ENCODE results near the gene ARHGAP29. TPM values are rescaled to one million over a fixed set of nuclear protein-coding genes. Genes with fewer than 3 reads are reported as not detected.

The ARHGAP29 gene
- polyA plus RNA-seq, 1 donor (not counting 4 experiments of a cell fraction or from before 2014, with no cell fraction given), result 79.7 TPM

- H2AFZ ChIP-seq (ENCODE audit: control insufficient read depth, low read length), result no peak overlapping the region
- no peaks in the 10 kb centered on the region for H3K36me3 ChIP-seq (ENCODE audit: control insufficient read depth in 2 of 2, extremely low read depth in 1 of 2, insufficient read depth in 2 of 2, low read length in 2 of 2)
- H3K4me3 ChIP-seq (ENCODE audit: control insufficient read depth in 2 of 3, extremely low read depth in 1 of 3, insufficient read depth in 2 of 3, low read depth in 1 of 3, low read length in 3 of 3), result peak overlapping the region; percentile 66 to 78 (median 71)
- no peaks in the 10 kb centered on the region for H3K27me3 ChIP-seq (ENCODE audit: control insufficient read depth, extremely low read depth, insufficient read depth, low read length)
- H3K79me2 ChIP-seq (ENCODE audit: control insufficient read depth, insufficient read depth, low read length), result peaks cover 49% of the 10 kb centered on the region
- peak overlapping the region; percentile 84 for H3K4me2 ChIP-seq (ENCODE audit: control insufficient read depth, extremely low read depth, insufficient read depth, low read depth, low read length)
- no peaks in the 10 kb centered on the region for H4K20me1 ChIP-seq (ENCODE audit: control insufficient read depth, extremely low read depth, insufficient read depth, low read length)
- no peaks in the 10 kb centered on the region for H3K9me3 ChIP-seq (ENCODE audit: control insufficient read depth, low read depth, low read length)
- H3K9me1 ChIP-seq (ENCODE audit: control insufficient read depth, extremely low read depth, insufficient read depth, low read length), result no peaks in the 10 kb centered on the region
- peak overlapping the region; percentile 73 for H3K9ac ChIP-seq (ENCODE audit: control insufficient read depth, extremely low read depth, insufficient read depth, low read length)
- peaks cover 29% of the 10 kb centered on the region for H3K4me1 ChIP-seq (ENCODE audit: control insufficient read depth, extremely low read depth, insufficient read depth, low read length)
- no peak for FAIRE-seq
- no peak for DNase-seq (ENCODE audit: low read depth, low spot score)
- H3K27ac ChIP-seq (ENCODE audit: control insufficient read depth, insufficient read depth, low read length), result peak overlapping the region; percentile 48
- TF ChIP-seq, protein P1, sequence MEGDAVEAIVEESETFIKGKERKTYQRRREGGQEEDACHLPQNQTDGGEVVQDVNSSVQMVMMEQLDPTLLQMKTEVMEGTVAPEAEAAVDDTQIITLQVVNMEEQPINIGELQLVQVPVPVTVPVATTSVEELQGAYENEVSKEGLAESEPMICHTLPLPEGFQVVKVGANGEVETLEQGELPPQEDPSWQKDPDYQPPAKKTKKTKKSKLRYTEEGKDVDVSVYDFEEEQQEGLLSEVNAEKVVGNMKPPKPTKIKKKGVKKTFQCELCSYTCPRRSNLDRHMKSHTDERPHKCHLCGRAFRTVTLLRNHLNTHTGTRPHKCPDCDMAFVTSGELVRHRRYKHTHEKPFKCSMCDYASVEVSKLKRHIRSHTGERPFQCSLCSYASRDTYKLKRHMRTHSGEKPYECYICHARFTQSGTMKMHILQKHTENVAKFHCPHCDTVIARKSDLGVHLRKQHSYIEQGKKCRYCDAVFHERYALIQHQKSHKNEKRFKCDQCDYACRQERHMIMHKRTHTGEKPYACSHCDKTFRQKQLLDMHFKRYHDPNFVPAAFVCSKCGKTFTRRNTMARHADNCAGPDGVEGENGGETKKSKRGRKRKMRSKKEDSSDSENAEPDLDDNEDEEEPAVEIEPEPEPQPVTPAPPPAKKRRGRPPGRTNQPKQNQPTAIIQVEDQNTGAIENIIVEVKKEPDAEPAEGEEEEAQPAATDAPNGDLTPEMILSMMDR (optimal IDR thresholded peaks at IDR 0.05 in 1 of 3, IDR thresholded peaks at IDR 0.05 in 1 of 3, conservative IDR thresholded peaks at IDR 0.05 in 1 of 3; ENCODE audit: extremely low read depth in 1 of 3, insufficient read depth in 2 of 3, low read length in 3 of 3), result no peak
- TF ChIP-seq EZH2 (IDR thresholded peaks at IDR 0.05; ENCODE audit: low read length), result no peak
- dilution Hi-C loops (cut with MboI; ENCODE audit: extremely low pct_ligation_motif_present, low sequenced_read_pairs), result no loop called here
These were observed 10.0 kb upstream of the ARHGAP29 start for GRCh38 chr1:94247138-94248094.

GRCh38 chr1:94246692-94247137 lies 9.3 kb upstream of the ARHGAP29 start:
- H3K4me2 ChIP-seq (ENCODE audit: control insufficient read depth, extremely low read depth, insufficient read depth, low read depth, low read length), result peak overlapping the region; percentile 84
- H2AFZ ChIP-seq (ENCODE audit: control insufficient read depth, low read length), result no peak overlapping the region
- FAIRE-seq (peak; percentile 58), DNase-seq (ENCODE audit: low read depth, low spot score) (no peak)
- H3K27ac ChIP-seq (ENCODE audit: control insufficient read depth, insufficient read depth, low read length), result peak overlapping the region; percentile 48
- peaks cover 29% of the 10 kb centered on the region for H3K4me1 ChIP-seq (ENCODE audit: control insufficient read depth, extremely low read depth, insufficient read depth, low read length)
- no peaks in the 10 kb centered on the region for H4K20me1 ChIP-seq (ENCODE audit: control insufficient read depth, extremely low read depth, insufficient read depth, low read length)
- H3K9me3 ChIP-seq (ENCODE audit: control insufficient read depth, low read depth, low read length), result no peaks in the 10 kb centered on the region
- H3K9me1 ChIP-seq (ENCODE audit: control insufficient read depth, extremely low read depth, insufficient read depth, low read length), result no peaks in the 10 kb centered on the region
- no peak for TF ChIP-seq EZH2 (IDR thresholded peaks at IDR 0.05; ENCODE audit: low read length)
- TF ChIP-seq, protein P1 (optimal IDR thresholded peaks at IDR 0.05 in 1 of 3, IDR thresholded peaks at IDR 0.05 in 1 of 3, conservative IDR thresholded peaks at IDR 0.05 in 1 of 3; ENCODE audit: extremely low read depth in 1 of 3, insufficient read depth in 2 of 3, low read length in 3 of 3), result no peak
- H3K4me3 ChIP-seq (ENCODE audit: control insufficient read depth in 2 of 3, extremely low read depth in 1 of 3, insufficient read depth in 2 of 3, low read depth in 1 of 3, low read length in 3 of 3), result peak overlapping the region; percentile 66 to 78 (median 71)
- no peaks in the 10 kb centered on the region for H3K36me3 ChIP-seq (ENCODE audit: control insufficient read depth in 2 of 2, extremely low read depth in 1 of 2, insufficient read depth in 2 of 2, low read length in 2 of 2)
- H3K79me2 ChIP-seq (ENCODE audit: control insufficient read depth, insufficient read depth, low read length), result peaks cover 56% of the 10 kb centered on the region
- dilution Hi-C loops (cut with MboI; ENCODE audit: extremely low pct_ligation_motif_present, low sequenced_read_pairs), result no loop called here
- H3K9ac ChIP-seq (ENCODE audit: control insufficient read depth, extremely low read depth, insufficient read depth, low read length), result peak overlapping the region; percentile 73
- no peaks in the 10 kb centered on the region for H3K27me3 ChIP-seq (ENCODE audit: control insufficient read depth, extremely low read depth, insufficient read depth, low read length)

Data from keratinocyte (primary cell).